Aorta (tissue), 5 donors: Measurements from ENCODE around the gene SLC31A1. TPM values are rescaled to one million over a fixed set of nuclear protein-coding genes. Genes with fewer than 3 reads are reported as not detected.
A peak's percentile ranks its signal among the peaks of the same experiment; 100 is the strongest.
"Not testable (repeated sequence)": the region's sequence is repeated elsewhere in the genome, so short reads cannot be mapped to it uniquely, and the experiment has no call there.

Source experiments
- ATAC-seq: fragments of 200-7000 bp; cut with Tn5 transposase; one replicate; pipeline ENCODE4 v1.9.1; 2022; ENCODE audit warnings: moderate library complexity; ENCODE audit not compliant: low FRiP score
- DNase-seq, 2 donors: peaks; one replicate each; pipeline ENCODE4 v3.0.0-alpha.2; 2020
- H3K27ac ChIP-seq, 2 donors: one replicate each; pipeline ENCODE4 v1.5.1; 2013; ENCODE audit warnings: low read length in 2 of 2, mild to moderate bottlenecking in 2 of 2, moderate library complexity in 2 of 2, control low read depth in 1 of 2, inconsistent platforms in 1 of 2, low read depth in 1 of 2
- H3K27me3 ChIP-seq, 2 donors: one replicate each; pipeline ENCODE4 v1.6.1; 2013; ENCODE audit warnings: control low read depth in 1 of 2, low read length in 1 of 2, mild to moderate bottlenecking in 1 of 2, moderate library complexity in 1 of 2; ENCODE audit not compliant: insufficient read depth in 2 of 2, control insufficient read depth in 1 of 2
- H3K36me3 ChIP-seq, 2 donors: one replicate each; pipeline ENCODE4 v1.6.1; 2013; ENCODE audit warnings: control low read depth in 1 of 2, low read length in 1 of 2, mild to moderate bottlenecking in 1 of 2; ENCODE audit not compliant: insufficient read depth in 2 of 2, control insufficient read depth in 1 of 2
- H3K4me1 ChIP-seq, 2 donors: one replicate each; pipeline ENCODE4 v1.6.1; 2013; ENCODE audit warnings: low read length in 2 of 2, control low read depth in 1 of 2, mild to moderate bottlenecking in 1 of 2, moderate library complexity in 1 of 2; ENCODE audit not compliant: insufficient read depth in 2 of 2, control insufficient read depth in 1 of 2
- H3K4me3 ChIP-seq, 2 donors: one replicate each; pipeline ENCODE4 v1.5.1; 2013; ENCODE audit warnings: low read length in 2 of 2, control low read depth in 1 of 2, mild to moderate bottlenecking in 1 of 2
- H3K9me3 ChIP-seq: one replicate; pipeline ENCODE4 v1.6.1; 2013; ENCODE audit warnings: mild to moderate bottlenecking, low read length; ENCODE audit not compliant: control insufficient read depth
- WGBS, 2 donors: extraction: QIAGEN DNeasy Blood & Tissue Kit; methylation state at CpG; one replicate each; pipeline ENCODE4 v1.1.7; 2013; 5-methylcytosine and 5-hydroxymethylcytosine counted together
- intact Hi-C, 2 donors: fragments of 100-400 bp; cut with DNase I; formaldehyde crosslinking; loops; one replicate each; pipeline versions ENCODE4 v1.14.2 to v1.15.0; 2022
- polyA plus RNA-seq, 2 donors: library from polyadenylated mRNA; stranded (reverse); fragments of 200-250 nt; gene quantifications; one replicate each; pipeline ENCODE4 v1.2.3, GENCODE V29; 2013
- total RNA-seq, 2 donors: library from RNA; stranded (reverse); fragmentation: NEBNext Ultra II Directional; extraction: Animal tissue kit (Norgen Biotek cat#: 25700); gene quantifications; one replicate each; pipeline ENCODE4 v1.2.1, GENCODE V29; 2021
- donor health status: healthy with polysubstance abuse.
- donor health status: Bipolar disorder and iron deficiency.
- donor health status: DM: no; HTN: no; CAD: no.
- donor health status: DM: no; HTN: no; CAD: no.
- donor health status: DM: yes; HTN: yes; CAD: no.

Gene SLC31A1
- total and polyA plus RNA-seq, 4 donors = 6.0 to 17.1 (median 13.0) TPM

DNA sequence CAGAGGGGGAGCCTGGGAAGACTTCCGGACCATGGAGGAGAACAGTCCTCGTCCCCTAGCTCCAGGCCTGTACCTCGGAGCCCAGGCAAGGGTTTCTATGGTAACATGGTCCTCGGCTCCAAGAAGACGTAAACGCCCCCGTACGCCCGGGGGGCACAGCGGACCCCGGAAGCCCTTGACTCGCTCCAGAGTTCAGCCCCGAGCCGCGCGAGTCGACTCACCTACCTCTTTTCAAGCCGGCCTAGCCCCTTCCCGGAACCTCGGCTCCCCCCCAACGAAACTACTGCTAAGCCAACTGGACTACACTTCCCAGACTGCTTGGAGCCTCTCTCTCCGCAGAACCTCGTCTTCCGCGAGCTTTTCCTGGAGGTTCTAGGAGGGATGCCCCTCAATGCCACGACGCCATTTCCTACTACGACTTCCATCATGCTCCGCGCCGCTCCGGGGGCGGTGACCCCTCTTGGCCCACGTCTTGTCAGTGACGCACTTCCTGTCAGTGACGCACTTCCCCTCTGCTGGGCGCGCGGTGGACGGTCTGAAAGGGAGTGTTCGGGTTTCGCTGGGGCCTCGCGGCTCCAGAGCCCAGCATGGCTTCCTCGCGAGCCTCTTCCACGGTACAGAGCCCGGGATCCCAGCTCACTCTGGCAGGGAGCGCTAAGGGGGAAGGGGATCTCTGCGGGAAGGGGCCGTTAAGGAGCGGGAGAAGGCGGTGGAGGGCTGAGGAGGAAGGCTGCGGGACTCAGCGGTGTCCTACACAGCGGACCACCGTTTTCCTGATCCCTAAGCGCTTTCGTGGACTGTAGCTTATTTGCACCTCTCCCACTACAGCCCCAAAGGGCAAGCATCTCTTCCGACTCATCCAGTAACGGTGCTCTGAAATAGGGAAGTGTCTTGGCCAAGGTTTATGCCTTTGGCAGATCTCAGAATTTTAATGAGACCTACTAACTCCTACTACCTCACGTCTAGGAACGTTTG is 54.1 kb downstream of the SLC31A1 start, which contains the start of the genes CDC26 and PRPF4:
TSS of gene CDC26 (minus strand) at position 416 of the 975 bp plus-strand sequence. CDS start 3,065 bp downstream, outside the sequence.
TSS of gene PRPF4 (plus strand) at position 502 of the 975 bp plus-strand sequence. CDS start at position 588, 86 bp downstream.
- WGBS, 2 donors = 0% methylated on average over 58 to 63 of the region's 63 CpGs
- H3K27me3 ChIP-seq = no peaks in the 10 kb centered on the region

DNA sequence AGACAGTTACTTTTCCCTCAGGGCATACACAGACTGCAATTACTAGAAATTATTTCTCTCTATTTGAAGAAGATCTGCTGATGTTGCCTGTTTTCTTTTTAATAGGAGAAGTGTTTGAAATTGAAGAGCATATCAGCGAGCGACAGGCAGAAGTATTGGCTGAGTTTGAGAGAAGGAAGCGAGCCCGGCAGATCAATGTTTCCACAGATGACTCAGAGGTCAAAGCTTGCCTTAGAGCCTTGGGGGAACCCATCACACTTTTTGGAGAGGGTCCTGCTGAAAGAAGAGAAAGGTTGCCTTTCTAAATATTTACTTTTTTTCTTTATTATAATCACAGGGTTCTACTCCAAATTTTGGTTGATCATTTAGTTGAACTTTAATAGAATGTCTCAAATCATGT is 57.5 kb downstream of the SLC31A1 start:
- peaks cover 4% of the 10 kb centered on the region in 2 donors for H3K36me3 ChIP-seq
- no peak for DNase-seq
- intact Hi-C loops = loop anchor here (5.0 to 10.0 kb wide), 5 partner anchors 123 to 378 kb away; partner anchors contain the start of gene ALAD (in 2 of the 2)

More for the DNA sequence above, 54.1 kb downstream of the SLC31A1 start, which contains the start of the genes CDC26 and PRPF4:
- Histone ChIP-seq H3K36me3 (peaks cover 2 to 6% of the 10 kb centered on the region in 2 donors), H3K9me3 (no peaks in the 10 kb centered on the region), H3K4me1 (peaks cover 2 to 4% of the 10 kb centered on the region in 2 donors), H3K27ac (peak within 1 kb of the TSS; percentile 47 to 82), H3K4me3 (peak within 1 kb of the TSS; percentile 64 to 97)
- intact Hi-C loops = loop anchor here (2.0 to 10.0 kb wide), 7 partner anchors 55 to 382 kb away; partner anchors contain the start of genes ALAD (in 2 of the 2), FKBP15 (in 1 of the 2), SLC31A1 (in 1 of the 2) and WDR31 (in 1 of the 2)
- DNase-seq = peak; percentile 98
- peak; percentile 98 for ATAC-seq

DNA sequence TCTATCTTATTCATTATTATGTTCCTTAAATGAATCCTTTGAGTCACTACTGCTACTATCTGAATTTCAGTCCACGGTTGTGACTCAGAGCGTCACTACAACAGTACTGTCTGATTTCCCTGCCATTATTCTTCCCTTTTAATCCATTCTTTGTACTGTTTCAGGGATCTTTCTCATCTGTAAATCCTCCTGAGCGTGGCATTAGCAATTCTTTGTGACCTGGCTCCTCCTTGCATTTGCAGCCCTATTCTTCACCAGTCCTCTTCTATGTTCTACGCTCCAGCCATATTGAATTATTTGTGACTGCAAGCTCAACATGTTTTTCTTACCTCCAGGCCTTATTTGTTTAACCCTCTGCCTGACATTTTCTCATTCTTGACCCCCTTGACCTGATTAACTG is 60.0 kb downstream of the SLC31A1 start:
- peaks cover 6% of the 10 kb centered on the region in 2 donors for H3K36me3 ChIP-seq
- no peak overlapping the region for H3K4me3 ChIP-seq
- WGBS, 2 donors = 95 to 96% methylated on average over 4 of the region's 4 CpGs
- H3K4me1 ChIP-seq = peaks cover 0 to 2% of the 10 kb centered on the region in 2 donors
- no peak for DNase-seq
- intact Hi-C loops = no loop called here
- no peaks in the 10 kb centered on the region for H3K9me3 ChIP-seq
- H3K27me3 ChIP-seq = no peaks in the 10 kb centered on the region
- ATAC-seq = no peak
- no peak overlapping the region for H3K27ac ChIP-seq

More for the DNA sequence above, 57.5 kb downstream of the SLC31A1 start:
- Histone ChIP-seq H3K27me3 (no peaks in the 10 kb centered on the region), H3K27ac (no peak overlapping the region), H3K9me3 (no peaks in the 10 kb centered on the region), H3K4me1 (peaks cover 2 to 4% of the 10 kb centered on the region in 2 donors), H3K4me3 (no peak overlapping the region)
- 85 to 89% methylated on average over 4 of the region's 4 CpGs for WGBS, 2 donors
- ATAC-seq = no peak

DNA sequence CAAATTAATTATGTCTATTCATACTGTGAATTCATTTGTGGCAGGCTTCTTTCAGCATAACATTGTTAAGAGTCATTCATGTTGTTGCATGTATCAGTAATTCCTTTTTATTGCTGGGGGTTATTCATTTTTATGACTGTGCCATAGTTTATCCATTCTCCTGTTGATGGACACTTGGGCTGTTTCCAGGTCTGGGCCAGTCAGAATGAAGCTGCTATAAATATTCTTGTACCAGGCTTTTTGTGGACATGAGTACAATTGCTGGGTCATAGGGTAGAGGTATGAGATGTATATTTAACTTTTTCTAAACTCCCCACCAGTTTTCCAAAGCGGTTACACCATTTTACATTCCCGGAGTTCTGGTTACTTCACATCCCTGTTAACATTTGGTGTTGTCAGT is 67.7 kb downstream of the SLC31A1 start:
- Histone ChIP-seq H3K36me3 (peaks cover 11 to 17% of the 10 kb centered on the region in 2 donors), H3K4me3 (no peak overlapping the region), H3K4me1 (no peaks in the 10 kb centered on the region), H3K27ac (no peak overlapping the region), H3K9me3 (no peaks in the 10 kb centered on the region), H3K27me3 (no peaks in the 10 kb centered on the region)
- DNase-seq = no peak
- intact Hi-C loops = no loop called here
- 77% methylated on average over 2 of the region's 2 CpGs for WGBS, 2 donors
- no peak for ATAC-seq

GRCh38 chr9:113290052-113290607 is 68.8 kb downstream of the SLC31A1 start:
- no peak for ATAC-seq
- no peak overlapping the region for H3K27ac ChIP-seq
- 95 to 98% methylated on average over 6 of the region's 6 CpGs for WGBS, 2 donors
- no peaks in the 10 kb centered on the region for H3K4me1 ChIP-seq
- H3K4me3 ChIP-seq = no peak overlapping the region
- no peak for DNase-seq
- H3K9me3 ChIP-seq = no peaks in the 10 kb centered on the region
- peaks cover 9 to 14% of the 10 kb centered on the region in 2 donors for H3K36me3 ChIP-seq
- no peaks in the 10 kb centered on the region for H3K27me3 ChIP-seq
- intact Hi-C loops = no loop called here

GRCh38 chr9:113293285-113293878 is 72.0 kb downstream of the SLC31A1 start:
- WGBS, 2 donors = 86 to 87% methylated on average over 7 of the region's 7 CpGs
- Histone ChIP-seq H3K9me3 (no peaks in the 10 kb centered on the region), H3K27me3 (no peaks in the 10 kb centered on the region), H3K4me3 (no peak overlapping the region), H3K27ac (no peak overlapping the region), H3K4me1 (no peaks in the 10 kb centered on the region), H3K36me3 (peaks cover 8 to 9% of the 10 kb centered on the region in 2 donors)
- intact Hi-C loops = no loop called here
- ATAC-seq (no peak), DNase-seq (no peak)

DNA sequence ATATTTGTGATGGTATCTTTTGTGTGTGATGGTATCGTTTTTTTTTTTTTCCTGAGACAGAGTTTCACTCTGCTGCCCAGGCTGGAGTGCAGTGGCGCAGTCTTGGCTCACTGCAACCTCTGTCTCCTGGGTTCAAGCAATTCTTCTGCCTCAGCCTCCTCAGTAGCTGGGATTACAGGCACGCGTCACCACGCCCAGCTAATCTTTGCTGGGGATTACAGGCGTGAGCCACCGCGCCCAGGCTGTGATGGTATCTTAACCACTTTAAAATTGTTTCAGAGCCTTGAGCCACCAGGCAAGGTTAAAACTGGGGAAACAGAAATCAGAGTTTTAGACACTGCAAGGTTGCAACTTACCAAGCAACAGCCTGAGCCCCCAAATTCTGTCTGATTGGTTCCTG is 74.9 kb downstream of the SLC31A1 start:
- intact Hi-C loops, H3K27me3 ChIP-seq, H3K4me3 ChIP-seq, H3K4me1 ChIP-seq, ATAC-seq, H3K9me3 ChIP-seq, H3K36me3 ChIP-seq, H3K27ac ChIP-seq, DNase-seq: not testable (repeated sequence)
- WGBS, 2 donors = 90 to 91% methylated on average over 8 of the region's 8 CpGs

- no peaks in the 10 kb centered on the region for H3K4me1 ChIP-seq
- 62 to 72% methylated on average over 9 of the region's 9 CpGs for WGBS, 2 donors
- ATAC-seq (no peak), DNase-seq (no peak)
- no peaks in the 10 kb centered on the region for H3K9me3 ChIP-seq
- no peak overlapping the region for H3K27ac ChIP-seq
- no peaks in the 10 kb centered on the region for H3K27me3 ChIP-seq
- peaks cover 0 to 3% of the 10 kb centered on the region in 2 donors for H3K36me3 ChIP-seq
- no peak overlapping the region for H3K4me3 ChIP-seq
- intact Hi-C loops = no loop called here
Observed at GRCh38 chr9:113296796-113297558, 75.6 kb downstream of the SLC31A1 start.
